ENCODE results near the gene KCNQ5.

KCNQ5 gene

DNA sequence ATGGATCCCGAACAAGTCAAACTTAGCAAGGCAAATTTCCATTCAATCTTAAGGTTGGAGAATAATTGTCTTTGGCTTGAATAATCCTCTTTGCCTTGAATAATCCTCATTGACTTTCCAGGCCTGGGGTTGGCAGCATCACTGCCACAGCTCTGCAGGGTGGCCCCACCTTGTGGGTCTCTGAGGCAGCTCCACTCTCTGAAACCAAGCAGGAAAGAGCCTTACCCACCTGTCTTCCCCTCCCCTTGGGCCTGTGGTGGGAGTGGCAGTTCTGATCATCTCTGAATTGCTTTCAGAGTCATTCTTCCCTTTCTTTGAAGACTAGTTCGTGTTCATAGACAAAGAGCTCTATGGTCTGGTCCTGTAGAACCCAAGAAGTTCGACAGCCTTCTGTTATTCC lies 47.5 kb downstream of the KCNQ5 start:
- no peak overlapping the region for H3K4me3 ChIP-seq (ENCODE audit: low read depth, low read length)
- no peak overlapping the region for H2AFZ ChIP-seq (ENCODE audit: insufficient read depth, low read length, poor library complexity)
- H3K79me2 ChIP-seq (ENCODE audit: control insufficient read depth, insufficient read depth, low read length, poor library complexity) = peaks cover 2% of the 10 kb centered on the region
- no peak overlapping the region for H3K23ac ChIP-seq (ENCODE audit: low read length)
- H3K18ac ChIP-seq (ENCODE audit: low read length) = no peak overlapping the region
- H3K4me2 ChIP-seq (ENCODE audit: low read length) = no peak overlapping the region
- H2BK5ac ChIP-seq (ENCODE audit: low read depth, low read length, poor library complexity) = no peak overlapping the region
- H2BK12ac ChIP-seq (ENCODE audit: low read length) = no peak overlapping the region
- no peak overlapping the region for H3K9ac ChIP-seq (ENCODE audit: low read length)
- no peak for DNase-seq
- H2BK120ac ChIP-seq (ENCODE audit: insufficient read depth, low read length, poor library complexity) = no peak overlapping the region
- no CpG with 5 or more reads among the region's 3 CpGs for WGBS (ENCODE audit: extremely low coverage, insufficient coverage, insufficient read length)
- no peak overlapping the region for H4K12ac ChIP-seq (ENCODE audit: low read depth, low read length)
- peaks cover 0 to 3% of the 10 kb centered on the region in 2 experiments for H3K4me1 ChIP-seq (ENCODE audit: control insufficient read depth in 1 of 2, insufficient read depth in 2 of 2, low read length in 2 of 2)
- no peak overlapping the region for H4K91ac ChIP-seq (ENCODE audit: low read depth, low read length)
- H3K36me3 ChIP-seq (ENCODE audit: control insufficient read depth in 1 of 2, insufficient read depth in 2 of 2, low read length in 2 of 2) = no peaks in the 10 kb centered on the region
- no peak overlapping the region for H3K14ac ChIP-seq (ENCODE audit: low read length)
- peaks cover 2% of the 10 kb centered on the region for H3K79me1 ChIP-seq (ENCODE audit: low read length)
- no peak overlapping the region for H4K8ac ChIP-seq (ENCODE audit: low read depth, low read length)
- no peaks in the 10 kb centered on the region for H3K9me3 ChIP-seq (ENCODE audit: insufficient read depth, low read depth, low read length)
- H2AK5ac ChIP-seq (ENCODE audit: low read length) = no peak overlapping the region
- H3K27me3 ChIP-seq (ENCODE audit: insufficient read depth, low read length) = no peaks in the 10 kb centered on the region
- H3K4ac ChIP-seq (ENCODE audit: low read depth, low read length) = no peak overlapping the region
- H3K27ac ChIP-seq (ENCODE audit: low read depth, low read length) = no peak overlapping the region

DNA sequence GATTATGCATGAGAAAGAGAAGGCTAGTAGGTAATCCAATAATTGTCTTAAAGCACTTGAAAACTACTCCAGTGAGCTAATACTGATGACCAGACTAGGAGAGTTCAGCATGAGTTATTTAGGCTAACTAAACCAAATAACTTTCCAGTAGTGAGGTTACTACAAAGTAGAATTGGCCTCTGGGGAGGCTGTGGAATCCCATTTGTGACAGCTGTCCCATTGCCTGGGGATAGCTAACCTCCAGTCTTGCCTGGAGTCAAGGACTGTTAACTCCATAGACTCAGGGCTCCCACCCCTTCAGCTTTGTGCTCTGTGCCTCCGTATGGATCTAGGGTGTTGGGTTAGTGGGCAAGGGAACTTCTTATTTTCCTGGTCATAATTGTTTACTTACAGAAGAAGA lies 51.0 kb downstream of the KCNQ5 start:
- no peak overlapping the region for H3K14ac ChIP-seq (ENCODE audit: low read length)
- no peak overlapping the region for H4K91ac ChIP-seq (ENCODE audit: low read depth, low read length)
- no CpG with 5 or more reads among the region's 1 CpG for WGBS (ENCODE audit: extremely low coverage, insufficient coverage, insufficient read length)
- no peaks in the 10 kb centered on the region for H3K27me3 ChIP-seq (ENCODE audit: insufficient read depth, low read length)
- H3K9me3 ChIP-seq (ENCODE audit: insufficient read depth, low read depth, low read length) = no peaks in the 10 kb centered on the region
- DNase-seq = no peak
- no peak overlapping the region for H3K4ac ChIP-seq (ENCODE audit: low read depth, low read length)
- H4K8ac ChIP-seq (ENCODE audit: low read depth, low read length) = no peak overlapping the region
- H4K12ac ChIP-seq (ENCODE audit: low read depth, low read length) = no peak overlapping the region
- peaks cover 4% of the 10 kb centered on the region for H3K79me2 ChIP-seq (ENCODE audit: control insufficient read depth, insufficient read depth, low read length, poor library complexity)
- peaks cover 3 to 7% of the 10 kb centered on the region in 2 experiments for H3K4me1 ChIP-seq (ENCODE audit: control insufficient read depth in 1 of 2, insufficient read depth in 2 of 2, low read length in 2 of 2)
- H3K79me1 ChIP-seq (ENCODE audit: low read length) = peaks cover 7% of the 10 kb centered on the region
- no peak overlapping the region for H3K23ac ChIP-seq (ENCODE audit: low read length)
- no peak overlapping the region for H2AFZ ChIP-seq (ENCODE audit: insufficient read depth, low read length, poor library complexity)
- no peak overlapping the region for H3K4me2 ChIP-seq (ENCODE audit: low read length)
- no peak overlapping the region for H2BK12ac ChIP-seq (ENCODE audit: low read length)
- no peak overlapping the region for H2AK5ac ChIP-seq (ENCODE audit: low read length)
- H2BK5ac ChIP-seq (ENCODE audit: low read depth, low read length, poor library complexity) = no peak overlapping the region
- H3K27ac ChIP-seq (ENCODE audit: low read depth, low read length) = no peak overlapping the region
- H2BK120ac ChIP-seq (ENCODE audit: insufficient read depth, low read length, poor library complexity) = peak overlapping the region; percentile 72
- no peak overlapping the region for H3K9ac ChIP-seq (ENCODE audit: low read length)
- no peak overlapping the region for H3K4me3 ChIP-seq (ENCODE audit: low read depth, low read length)
- no peaks in the 10 kb centered on the region for H3K36me3 ChIP-seq (ENCODE audit: control insufficient read depth in 1 of 2, insufficient read depth in 2 of 2, low read length in 2 of 2)
- no peak overlapping the region for H3K18ac ChIP-seq (ENCODE audit: low read length)

DNA sequence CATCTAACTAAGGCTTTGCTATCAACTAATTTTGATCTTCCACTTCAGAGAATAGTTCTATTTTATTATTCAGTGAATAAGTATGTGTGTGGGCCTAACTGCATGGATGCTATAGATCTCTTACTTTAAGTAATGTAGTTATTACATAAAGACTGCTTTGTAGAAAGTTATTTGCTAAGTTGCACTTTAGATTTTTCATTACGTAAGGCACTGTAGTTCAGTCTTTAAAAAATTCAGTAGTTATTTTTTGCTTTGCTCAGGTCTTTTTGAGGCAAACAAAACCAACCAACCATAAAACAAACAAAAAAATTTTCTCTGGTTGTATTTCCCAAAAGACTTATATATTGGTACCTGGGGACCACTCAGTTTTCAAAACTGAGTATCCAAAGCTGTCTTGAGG lies 53.0 kb downstream of the KCNQ5 start:
- Histone ChIP-seq H3K79me1 (ENCODE audit: low read length) (peaks cover 7% of the 10 kb centered on the region), H3K9ac (ENCODE audit: low read length) (no peak overlapping the region), H3K4me3 (ENCODE audit: low read depth, low read length) (no peak overlapping the region), H2BK120ac (ENCODE audit: insufficient read depth, low read length, poor library complexity) (no peak overlapping the region), H3K27ac (ENCODE audit: low read depth, low read length) (peak overlapping the region; percentile 69), H3K18ac (ENCODE audit: low read length) (no peak overlapping the region), H3K27me3 (ENCODE audit: insufficient read depth, low read length) (no peaks in the 10 kb centered on the region), H3K4me1 (ENCODE audit: control insufficient read depth in 1 of 2, insufficient read depth in 2 of 2, low read length in 2 of 2) (peaks cover 3 to 7% of the 10 kb centered on the region in 2 experiments), H3K4me2 (ENCODE audit: low read length) (no peak overlapping the region), H3K36me3 (ENCODE audit: control insufficient read depth in 1 of 2, insufficient read depth in 2 of 2, low read length in 2 of 2) (no peaks in the 10 kb centered on the region), H2AFZ (ENCODE audit: insufficient read depth, low read length, poor library complexity) (no peak overlapping the region), H3K14ac (ENCODE audit: low read length) (no peak overlapping the region), H2AK5ac (ENCODE audit: low read length) (no peak overlapping the region), H4K91ac (ENCODE audit: low read depth, low read length) (no peak overlapping the region), H3K23ac (ENCODE audit: low read length) (no peak overlapping the region), H3K79me2 (ENCODE audit: control insufficient read depth, insufficient read depth, low read length, poor library complexity) (peaks cover 4% of the 10 kb centered on the region), H2BK5ac (ENCODE audit: low read depth, low read length, poor library complexity) (no peak overlapping the region), H3K9me3 (ENCODE audit: insufficient read depth, low read depth, low read length) (no peaks in the 10 kb centered on the region), H4K12ac (ENCODE audit: low read depth, low read length) (no peak overlapping the region), H2BK12ac (ENCODE audit: low read length) (no peak overlapping the region), H4K8ac (ENCODE audit: low read depth, low read length) (no peak overlapping the region), H3K4ac (ENCODE audit: low read depth, low read length) (no peak overlapping the region)
- WGBS (ENCODE audit: extremely low coverage, insufficient coverage, insufficient read length) = no CpG with 5 or more reads among the region's 1 CpG
- DNase-seq = peak in 1 of 2 donors; percentile 55

DNA sequence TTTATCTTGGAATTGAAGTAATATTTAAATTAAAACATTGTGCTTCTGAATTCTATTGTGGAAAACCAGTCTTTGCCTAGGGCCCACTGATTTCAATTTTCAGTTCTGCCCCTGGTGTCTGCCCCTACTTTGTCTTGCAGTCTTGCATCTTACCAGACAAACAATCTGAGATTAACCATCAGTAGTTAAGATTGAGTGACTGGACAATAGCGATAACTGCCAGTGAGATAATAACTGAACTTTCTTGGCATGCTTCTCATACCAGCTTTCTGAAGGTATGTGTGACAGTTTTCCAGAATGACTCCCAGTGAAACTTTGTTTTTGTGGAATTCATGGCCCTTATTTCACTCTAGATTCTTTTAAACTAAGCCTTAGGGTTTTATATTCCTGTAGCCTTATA lies 53.5 kb downstream of the KCNQ5 start:
- Histone ChIP-seq H2BK5ac (ENCODE audit: low read depth, low read length, poor library complexity) (no peak overlapping the region), H3K23ac (ENCODE audit: low read length) (no peak overlapping the region), H3K14ac (ENCODE audit: low read length) (no peak overlapping the region), H3K27me3 (ENCODE audit: insufficient read depth, low read length) (no peaks in the 10 kb centered on the region), H3K4ac (ENCODE audit: low read depth, low read length) (no peak overlapping the region), H3K36me3 (ENCODE audit: control insufficient read depth in 1 of 2, insufficient read depth in 2 of 2, low read length in 2 of 2) (no peaks in the 10 kb centered on the region), H3K9me3 (ENCODE audit: insufficient read depth, low read depth, low read length) (no peaks in the 10 kb centered on the region), H3K79me2 (ENCODE audit: control insufficient read depth, insufficient read depth, low read length, poor library complexity) (peaks cover 4% of the 10 kb centered on the region), H2BK120ac (ENCODE audit: insufficient read depth, low read length, poor library complexity) (no peak overlapping the region), H3K18ac (ENCODE audit: low read length) (no peak overlapping the region), H2AFZ (ENCODE audit: insufficient read depth, low read length, poor library complexity) (no peak overlapping the region), H3K4me3 (ENCODE audit: low read depth, low read length) (no peak overlapping the region), H2AK5ac (ENCODE audit: low read length) (no peak overlapping the region), H3K4me1 (ENCODE audit: control insufficient read depth in 1 of 2, insufficient read depth in 2 of 2, low read length in 2 of 2) (peaks cover 3 to 7% of the 10 kb centered on the region in 2 experiments), H3K9ac (ENCODE audit: low read length) (no peak overlapping the region), H3K4me2 (ENCODE audit: low read length) (no peak overlapping the region), H4K91ac (ENCODE audit: low read depth, low read length) (no peak overlapping the region), H3K27ac (ENCODE audit: low read depth, low read length) (no peak overlapping the region), H4K8ac (ENCODE audit: low read depth, low read length) (no peak overlapping the region), H4K12ac (ENCODE audit: low read depth, low read length) (no peak overlapping the region), H3K79me1 (ENCODE audit: low read length) (peaks cover 7% of the 10 kb centered on the region), H2BK12ac (ENCODE audit: low read length) (no peak overlapping the region)
- no CpG with 5 or more reads among the region's 1 CpG for WGBS (ENCODE audit: extremely low coverage, insufficient coverage, insufficient read length)
- peak; percentile 64 to 92 for DNase-seq
